Non-pigmented ciliary epithelial cell (primary cell): ENCODE results near the gene USP17L20.
"Not testable (repeated sequence)": the region's sequence is repeated elsewhere in the genome, so short reads cannot be mapped to it uniquely, and the experiment has no call there.

Experiments
- DNase-seq: peaks from one replicate; pipeline ENCODE4 v3.0.0-alpha.2; 2010; ENCODE audit warnings: low read depth

The USP17L20 gene

GRCh38 chr4:9257824-9258223, at the start of gene USP17L20:
Gene USP17L20, plus strand, starts transcription at chr4:9258124. Its CDS starts 0 bp downstream, at chr4:9258124.
- DNase-seq = not testable (repeated sequence)

- DNase-seq = not testable (repeated sequence)
Observed at GRCh38 chr4:9210357-9210756, 47.6 kb upstream of the USP17L20 start, which contains the start of gene USP17L10. Gene USP17L10, plus strand, starts transcription at chr4:9210657. Its CDS starts 0 bp downstream, at chr4:9210657.

GRCh38 chr4:9214701-9215100, 43.2 kb upstream of the USP17L20 start:
- DNase-seq = not testable (repeated sequence)

- not testable (repeated sequence) for DNase-seq
Observed at GRCh38 chr4:9215105-9215504, 42.8 kb upstream of the USP17L20 start, which contains the start of gene USP17L11. Gene USP17L11, plus strand, starts transcription at chr4:9215405. Its CDS starts 0 bp downstream, at chr4:9215405.

- DNase-seq = not testable (repeated sequence)
Observed at GRCh38 chr4:9219852-9220251, 38.1 kb upstream of the USP17L20 start, which contains the start of gene USP17L12. Gene USP17L12, plus strand, starts transcription at chr4:9220152. Its CDS starts 0 bp downstream, at chr4:9220152.

- DNase-seq = not testable (repeated sequence)
Observed at GRCh38 chr4:9224596-9224995, 33.3 kb upstream of the USP17L20 start, which contains the start of gene USP17L13. Gene USP17L13, plus strand, starts transcription at chr4:9224896. Its CDS starts 0 bp downstream, at chr4:9224896.

GRCh38 chr4:9230249-9230648, 27.7 kb upstream of the USP17L20 start:
- not testable (repeated sequence) for DNase-seq

GRCh38 chr4:9234085-9234484, 23.8 kb upstream of the USP17L20 start, which contains the start of gene USP17L15:
Gene USP17L15, plus strand, starts transcription at chr4:9234385. Its CDS starts 0 bp downstream, at chr4:9234385.
- DNase-seq = not testable (repeated sequence)

- DNase-seq = not testable (repeated sequence)
Observed at GRCh38 chr4:9238461-9238860, 19.5 kb upstream of the USP17L20 start.

- DNase-seq = not testable (repeated sequence)
Observed at GRCh38 chr4:9243579-9243978, 14.3 kb upstream of the USP17L20 start, which contains the start of gene USP17L17. Gene USP17L17, plus strand, starts transcription at chr4:9243879. Its CDS starts 0 bp downstream, at chr4:9243879.

- not testable (repeated sequence) for DNase-seq
Observed at GRCh38 chr4:9247953-9248680, 9.8 kb upstream of the USP17L20 start, which contains the start of gene USP17L18. Gene USP17L18, plus strand, starts transcription at chr4:9248630. Its CDS starts 0 bp downstream, at chr4:9248630.

GRCh38 chr4:9253078-9253477, 4.8 kb upstream of the USP17L20 start, which contains the start of gene USP17L19:
Gene USP17L19, plus strand, starts transcription at chr4:9253378. Its CDS starts 0 bp downstream, at chr4:9253378.
- not testable (repeated sequence) for DNase-seq

GRCh38 chr4:9262572-9262971, 4.6 kb downstream of the USP17L20 start, which contains the start of gene USP17L21:
Gene USP17L21, plus strand, starts transcription at chr4:9262872. Its CDS starts 0 bp downstream, at chr4:9262872.
- DNase-seq = not testable (repeated sequence)

- DNase-seq = not testable (repeated sequence)
Observed at GRCh38 chr4:9267319-9267718, 9.4 kb downstream of the USP17L20 start, which contains the start of gene USP17L22. Gene USP17L22, plus strand, starts transcription at chr4:9267619. Its CDS starts 0 bp downstream, at chr4:9267619.

GRCh38 chr4:9271719-9272118, 13.8 kb downstream of the USP17L20 start:
- not testable (repeated sequence) for DNase-seq
